ENCODE results near the gene THEMIS2.

GRCh38 chr1:27928216-27928954 lies 56.0 kb downstream of the THEMIS2 start:
- no peak for TF ChIP-seq CTCF (conservative IDR thresholded peaks at IDR 0.05 in 1 of 2, IDR thresholded peaks at IDR 0.05 in 1 of 2; ENCODE audit: extremely low read depth in 1 of 2, insufficient read depth in 1 of 2, low read depth in 1 of 2, low read length in 2 of 2)
- TF ChIP-seq EZH2 (IDR thresholded peaks at IDR 0.05; ENCODE audit: borderline replicate concordance, low read length), result no peak

Measured in mammary epithelial cell (primary cell).